ENCODE measurements around the gene BFSP1. TPM values are rescaled to one million over a fixed set of nuclear protein-coding genes. Genes with fewer than 3 reads are reported as not detected.

The BFSP1 gene
- total and polyA plus RNA-seq, 2 of the 8 experiments (the other 6 are each of a cell fraction or from before 2014, with no cell fraction given) = 1.5 to 2.5 TPM

DNA sequence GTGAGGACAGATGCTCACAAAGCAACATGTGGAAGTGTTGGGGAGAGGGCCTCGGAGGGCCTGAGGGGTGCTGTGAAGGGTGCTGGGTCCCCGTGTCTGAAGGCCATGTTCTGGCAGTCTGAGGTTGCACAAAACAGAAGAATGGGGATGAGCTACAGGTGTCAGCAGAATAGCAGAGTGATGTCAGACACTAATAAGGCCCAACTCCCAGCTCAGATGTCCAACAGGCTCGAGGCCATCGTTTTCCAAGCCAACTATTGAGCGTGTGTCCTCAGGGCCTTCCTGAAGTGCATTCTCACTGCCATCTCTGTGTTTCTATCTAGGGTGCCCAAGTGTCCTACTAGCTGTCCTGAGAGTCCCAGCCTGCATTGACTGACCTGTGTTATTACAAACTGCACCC, 7.9 kb downstream of the BFSP1 start:
- Histone ChIP-seq H3K9me3 (ENCODE audit: insufficient read depth in 2 of 2, low read depth in 1 of 2, low read length in 1 of 2) (no peaks in the 10 kb centered on the region), H3K23me2 (ENCODE audit: low read depth, low read length) (no peaks in the 10 kb centered on the region), H3K36me3 (ENCODE audit: control insufficient read depth in 2 of 4, insufficient read depth in 4 of 4, low read length in 3 of 4) (no peaks in the 10 kb centered on the region), H3K4ac (replicated peaks; ENCODE audit: insufficient read length, low read depth, low read length) (no peak overlapping the region), H4K91ac (replicated peaks; ENCODE audit: insufficient read length, low read length) (no peak overlapping the region), H3K4me3 (ENCODE audit: extremely low read depth in 1 of 4, insufficient read depth in 2 of 4, low read depth in 3 of 4, low read length in 4 of 4) (no peak overlapping the region), H3K27me3 (replicated peaks in 1 of 4; ENCODE audit: control insufficient read depth in 3 of 4, extremely low read depth in 1 of 4, insufficient read depth in 3 of 4, low read length in 3 of 4) (no peaks in the 10 kb centered on the region), H3K9ac (replicated peaks in 1 of 4; ENCODE audit: extremely low read depth in 1 of 4, low read depth in 3 of 4, low read length in 3 of 4) (no peak overlapping the region), H2AFZ (ENCODE audit: low read length) (no peak overlapping the region), H3K79me2 (ENCODE audit: control insufficient read depth in 1 of 2, insufficient read depth in 2 of 2, low read length in 2 of 2) (no peaks in the 10 kb centered on the region), H2BK120ac (replicated peaks; ENCODE audit: low read depth, low read length) (no peak overlapping the region), H2BK12ac (ENCODE audit: low read depth, low read length) (no peak overlapping the region), H3K14ac (ENCODE audit: insufficient read length) (no peak overlapping the region), H3K18ac (ENCODE audit: extremely low read depth, low read length) (no peak overlapping the region), H2BK15ac (ENCODE audit: low read length) (no peak overlapping the region), H4K5ac (ENCODE audit: insufficient read length, low read depth, low read length) (no peak overlapping the region), H3K56ac (replicated peaks; ENCODE audit: insufficient read length, low read depth, low read length) (no peak overlapping the region), H4K8ac (ENCODE audit: extremely low read depth, insufficient read depth, low read length) (no peak overlapping the region), H3K4me1 (replicated peaks in 1 of 4; ENCODE audit: control insufficient read depth in 3 of 4, insufficient read depth in 4 of 4, low read length in 3 of 4) (no peaks in the 10 kb centered on the region), H2BK5ac (ENCODE audit: low read depth, low read length) (no peak overlapping the region), H3K27ac (ENCODE audit: low read depth, low read length) (no peak overlapping the region), H3K23ac (ENCODE audit: insufficient read length) (no peak overlapping the region), H3K79me1 (ENCODE audit: low read depth, low read length) (no peaks in the 10 kb centered on the region), H4K20me1 (replicated peaks in 1 of 2; ENCODE audit: control insufficient read depth in 1 of 2, insufficient read depth in 2 of 2, low read length in 2 of 2) (no peaks in the 10 kb centered on the region), H2AK5ac (ENCODE audit: low read depth, low read length) (no peak overlapping the region), H2BK20ac (ENCODE audit: low read length) (no peak overlapping the region), H3K4me2 (ENCODE audit: insufficient read depth in 1 of 2, low read depth in 2 of 2, low read length in 2 of 2) (no peak overlapping the region)
- ChIA-PET CTCF (ENCODE audit: partially characterized antibody) (interaction anchor here (1.0 to 2.0 kb wide), 6 partner anchors 11 to 287 kb away, joined by 4 to 7 read pairs (median 4); no protein-coding TSS in a partner anchor), POLR2A (ENCODE audit: partially characterized antibody) (interaction anchor here (1.0 to 1.3 kb wide), 4 partner anchors 8 to 47 kb away, joined by 3 read pairs; partner anchors contain the start of genes BFSP1 and DSTN)
- TF ChIP-seq CBX8 (IDR thresholded peaks at IDR 0.05; ENCODE audit: borderline replicate concordance, low read depth, low read length) = no peak
- TF ChIP-seq RNF2 (IDR thresholded peaks at IDR 0.05; ENCODE audit: borderline replicate concordance, low read depth, low read length, missing control alignments, poor library complexity, severe bottlenecking) = no peak
- TF ChIP-seq POU5F1 (IDR thresholded peaks at IDR 0.05; ENCODE audit: low read depth, low read length) = no peak
- TF ChIP-seq, protein P1, sequence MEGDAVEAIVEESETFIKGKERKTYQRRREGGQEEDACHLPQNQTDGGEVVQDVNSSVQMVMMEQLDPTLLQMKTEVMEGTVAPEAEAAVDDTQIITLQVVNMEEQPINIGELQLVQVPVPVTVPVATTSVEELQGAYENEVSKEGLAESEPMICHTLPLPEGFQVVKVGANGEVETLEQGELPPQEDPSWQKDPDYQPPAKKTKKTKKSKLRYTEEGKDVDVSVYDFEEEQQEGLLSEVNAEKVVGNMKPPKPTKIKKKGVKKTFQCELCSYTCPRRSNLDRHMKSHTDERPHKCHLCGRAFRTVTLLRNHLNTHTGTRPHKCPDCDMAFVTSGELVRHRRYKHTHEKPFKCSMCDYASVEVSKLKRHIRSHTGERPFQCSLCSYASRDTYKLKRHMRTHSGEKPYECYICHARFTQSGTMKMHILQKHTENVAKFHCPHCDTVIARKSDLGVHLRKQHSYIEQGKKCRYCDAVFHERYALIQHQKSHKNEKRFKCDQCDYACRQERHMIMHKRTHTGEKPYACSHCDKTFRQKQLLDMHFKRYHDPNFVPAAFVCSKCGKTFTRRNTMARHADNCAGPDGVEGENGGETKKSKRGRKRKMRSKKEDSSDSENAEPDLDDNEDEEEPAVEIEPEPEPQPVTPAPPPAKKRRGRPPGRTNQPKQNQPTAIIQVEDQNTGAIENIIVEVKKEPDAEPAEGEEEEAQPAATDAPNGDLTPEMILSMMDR (IDR thresholded peaks at IDR 0.05; ENCODE audit: control extremely low read depth in 1 of 3, insufficient read depth in 1 of 3, low read depth in 1 of 3, low read length in 3 of 3) = no peak
- TF ChIP-seq, protein P2, sequence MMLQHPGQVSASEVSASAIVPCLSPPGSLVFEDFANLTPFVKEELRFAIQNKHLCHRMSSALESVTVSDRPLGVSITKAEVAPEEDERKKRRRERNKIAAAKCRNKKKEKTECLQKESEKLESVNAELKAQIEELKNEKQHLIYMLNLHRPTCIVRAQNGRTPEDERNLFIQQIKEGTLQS (IDR thresholded peaks at IDR 0.05; ENCODE audit: insufficient read depth, low read depth, low read length) = no peak
- TF ChIP-seq YY1 (IDR thresholded peaks at IDR 0.05; ENCODE audit: low read depth, low read length) = no peak
- TF ChIP-seq CEBPB (IDR thresholded peaks at IDR 0.05; ENCODE audit: low read depth, low read length) = no peak
- no peak for TF ChIP-seq CHD1 (IDR thresholded peaks at IDR 0.05; ENCODE audit: low read depth, low read length)
- DNase-seq (ENCODE audit: low read depth in 1 of 2, low spot score in 2 of 2) (no peak), FAIRE-seq (no peak)
- 94% methylated on average over 5 of the region's 5 CpGs; no CpG with 5 or more reads in 1 of the 2 experiments for WGBS, 2 experiments (ENCODE audit: extremely low coverage in 1 of 2, insufficient coverage in 1 of 2, insufficient read length in 1 of 2, insufficient replicate concordance in 2 of 2, low coverage in 1 of 2, low lambda C conversion rate in 2 of 2, missing lambda C conversion rate in 1 of 2)
